Mammary epithelial cell (primary cell): ENCODE results near the gene TRIML2.

ENCODE experiments used
- EZH2 ChIP-seq: IDR thresholded peaks from 2 replicates; pipeline ENCODE4 v1.6.1; 2012; ENCODE audit warnings: low read length, inconsistent platforms, borderline replicate concordance
- TF ChIP-seq, protein P1 (sequence below), 2 donors: IDR thresholded peaks in 1 of 2; conservative IDR thresholded peaks in 1 of 2; 2 replicates each; pipeline ENCODE4 v1.5.1; 2011 to 2012; ENCODE audit warnings: inconsistent platforms in 2 of 2, low read length in 2 of 2, mild to moderate bottlenecking in 2 of 2, control low read depth in 1 of 2, low read depth in 1 of 2; ENCODE audit not compliant: insufficient read depth in 1 of 2; ENCODE audit errors: extremely low read depth in 1 of 2

DNA sequence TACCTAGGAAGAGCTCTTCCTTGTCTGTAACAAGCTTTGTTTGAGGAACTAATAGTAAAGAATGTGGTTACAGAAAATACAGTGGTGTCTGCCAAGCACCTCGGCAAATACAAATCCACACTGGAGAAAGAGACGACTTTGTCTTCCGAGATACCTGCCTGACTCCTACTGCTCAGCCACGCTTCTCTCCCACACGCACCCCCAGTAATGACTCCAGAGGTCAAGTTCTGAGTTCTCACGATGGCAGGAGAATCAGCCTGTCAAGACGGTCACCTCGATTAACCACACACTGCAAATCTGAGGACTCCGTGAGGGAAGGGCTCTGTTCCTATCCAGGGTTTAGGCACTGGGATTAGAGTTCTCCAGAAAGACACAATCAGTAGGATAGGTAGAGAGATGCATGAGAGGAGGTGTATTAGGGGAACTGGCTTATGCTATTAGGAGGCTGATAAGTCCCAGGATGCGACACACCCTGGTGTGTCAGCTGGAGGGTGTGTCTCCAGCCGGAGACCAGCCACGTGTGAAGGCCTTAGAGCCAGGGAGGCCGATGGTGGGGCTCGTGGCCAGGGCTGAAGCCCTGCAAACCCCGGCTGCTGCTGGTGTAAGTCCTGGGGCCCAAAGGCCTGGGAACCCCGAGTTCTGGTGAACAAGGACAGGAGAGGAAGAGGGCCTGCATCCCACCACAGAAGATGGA is 8.4 kb upstream of the TRIML2 start:
- TF ChIP-seq EZH2: no peak
- TF ChIP-seq, protein P1, sequence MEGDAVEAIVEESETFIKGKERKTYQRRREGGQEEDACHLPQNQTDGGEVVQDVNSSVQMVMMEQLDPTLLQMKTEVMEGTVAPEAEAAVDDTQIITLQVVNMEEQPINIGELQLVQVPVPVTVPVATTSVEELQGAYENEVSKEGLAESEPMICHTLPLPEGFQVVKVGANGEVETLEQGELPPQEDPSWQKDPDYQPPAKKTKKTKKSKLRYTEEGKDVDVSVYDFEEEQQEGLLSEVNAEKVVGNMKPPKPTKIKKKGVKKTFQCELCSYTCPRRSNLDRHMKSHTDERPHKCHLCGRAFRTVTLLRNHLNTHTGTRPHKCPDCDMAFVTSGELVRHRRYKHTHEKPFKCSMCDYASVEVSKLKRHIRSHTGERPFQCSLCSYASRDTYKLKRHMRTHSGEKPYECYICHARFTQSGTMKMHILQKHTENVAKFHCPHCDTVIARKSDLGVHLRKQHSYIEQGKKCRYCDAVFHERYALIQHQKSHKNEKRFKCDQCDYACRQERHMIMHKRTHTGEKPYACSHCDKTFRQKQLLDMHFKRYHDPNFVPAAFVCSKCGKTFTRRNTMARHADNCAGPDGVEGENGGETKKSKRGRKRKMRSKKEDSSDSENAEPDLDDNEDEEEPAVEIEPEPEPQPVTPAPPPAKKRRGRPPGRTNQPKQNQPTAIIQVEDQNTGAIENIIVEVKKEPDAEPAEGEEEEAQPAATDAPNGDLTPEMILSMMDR (conservative IDR thresholded peaks at IDR 0.05 in 1 of 2, IDR thresholded peaks at IDR 0.05 in 1 of 2; ENCODE audit: extremely low read depth in 1 of 2, insufficient read depth in 1 of 2, low read depth in 1 of 2, low read length in 2 of 2): no peak
